H9 (cell line): ENCODE results near the gene RARS1. TPM values are rescaled to one million over a fixed set of nuclear protein-coding genes. Genes with fewer than 3 reads are reported as not detected.

Source experiments
- DNase-seq: peaks from one replicate; pipeline ENCODE4 v3.0.0-alpha.2; 2017
- H2AFZ ChIP-seq: one replicate; pipeline ENCODE4 v1.6.1; 2013; ENCODE audit warnings: mild to moderate bottlenecking, low read length, control low read depth, moderate library complexity
- H2AK5ac ChIP-seq: 2 replicates; pipeline ENCODE4 v1.6.1; 2013; ENCODE audit warnings: low read length, control low read depth, mixed read lengths; ENCODE audit not compliant: insufficient read length
- H2BK120ac ChIP-seq: one replicate; pipeline ENCODE4 v1.6.1; 2013; ENCODE audit warnings: low read depth, mild to moderate bottlenecking, low read length, control low read depth, inconsistent platforms; ENCODE audit not compliant: poor library complexity, severe bottlenecking
- H2BK12ac ChIP-seq: 2 replicates; pipeline ENCODE4 v1.6.1; 2013; ENCODE audit warnings: low read length, control low read depth, mixed read lengths, low read depth; ENCODE audit not compliant: insufficient read length
- H2BK15ac ChIP-seq: 2 replicates; pipeline ENCODE4 v1.6.1; 2013; ENCODE audit warnings: low read depth, low read length, control low read depth
- H2BK20ac ChIP-seq: one replicate; pipeline ENCODE4 v1.6.1; 2013; ENCODE audit warnings: low read depth, mild to moderate bottlenecking, low read length, control low read depth, inconsistent platforms; ENCODE audit not compliant: poor library complexity, severe bottlenecking
- H2BK5ac ChIP-seq: 2 replicates; pipeline ENCODE4 v1.6.1; 2013; ENCODE audit warnings: low read length, control low read depth, mixed read lengths; ENCODE audit not compliant: insufficient read length
- H3K14ac ChIP-seq: 2 replicates; pipeline ENCODE4 v1.6.1; 2013; ENCODE audit warnings: low read length, control low read depth; ENCODE audit not compliant: insufficient read depth
- H3K18ac ChIP-seq: 2 replicates; pipeline ENCODE4 v1.6.1; 2013; ENCODE audit warnings: low read depth, mild to moderate bottlenecking, mixed read lengths, low read length, control low read depth; ENCODE audit not compliant: insufficient read length
- H3K23ac ChIP-seq: 2 replicates; pipeline ENCODE4 v1.6.1; 2013; ENCODE audit warnings: low read length, control low read depth, mixed read lengths, low read depth; ENCODE audit not compliant: insufficient read length
- H3K23me2 ChIP-seq: 2 replicates; pipeline ENCODE4 v1.6.1; 2013; ENCODE audit warnings: low read depth, mild to moderate bottlenecking, mixed read lengths, low read length, control low read depth; ENCODE audit not compliant: insufficient read length, poor library complexity, severe bottlenecking
- H3K27ac ChIP-seq: 2 replicates; pipeline ENCODE4 v1.5.1; 2013; ENCODE audit warnings: low read length, control low read depth, mixed read lengths, low read depth; ENCODE audit not compliant: insufficient read length
- H3K27me3 ChIP-seq: 2 replicates; pipeline ENCODE4 v1.6.1; 2013; ENCODE audit warnings: low read length, control low read depth, inconsistent platforms; ENCODE audit not compliant: insufficient read depth
- H3K4ac ChIP-seq: 2 replicates; pipeline ENCODE4 v1.6.1; 2013; ENCODE audit warnings: low read depth, mild to moderate bottlenecking, control low read depth, inconsistent platforms, low read length, moderate library complexity
- H3K4me1 ChIP-seq: 2 replicates; pipeline ENCODE4 v1.6.1; 2013; ENCODE audit warnings: low read length, control low read depth, inconsistent platforms; ENCODE audit not compliant: insufficient read depth
- H3K4me2 ChIP-seq: 2 replicates; pipeline ENCODE4 v1.6.1; 2013; ENCODE audit warnings: low read length, control low read depth, mixed read lengths; ENCODE audit not compliant: insufficient read length, insufficient read depth
- H3K56ac ChIP-seq: 2 replicates; pipeline ENCODE4 v1.6.1; 2013; ENCODE audit warnings: low read depth, mild to moderate bottlenecking, mixed read lengths, low read length, control low read depth; ENCODE audit not compliant: insufficient read length
- H3K79me1 ChIP-seq: 2 replicates; pipeline ENCODE4 v1.6.1; 2013; ENCODE audit warnings: low read depth, mild to moderate bottlenecking, moderate library complexity, low read length, control low read depth, inconsistent platforms; ENCODE audit not compliant: insufficient read depth, poor library complexity, severe bottlenecking
- H3K79me2 ChIP-seq: 2 replicates; pipeline ENCODE4 v1.6.1; 2013; ENCODE audit warnings: low read length, control low read depth, inconsistent platforms; ENCODE audit not compliant: insufficient read depth
- H3K9ac ChIP-seq: 2 replicates; pipeline ENCODE4 v1.6.1; 2013; ENCODE audit warnings: low read length, control low read depth, mixed read lengths; ENCODE audit not compliant: insufficient read length; ENCODE audit errors: extremely low read depth
- H3K9me3 ChIP-seq: one replicate; pipeline ENCODE4 v1.6.1; 2013; ENCODE audit warnings: low read depth, low read length, inconsistent platforms; ENCODE audit not compliant: control insufficient read depth
- H3T11ph ChIP-seq: one replicate; pipeline ENCODE4 v1.6.1; 2013; ENCODE audit warnings: mild to moderate bottlenecking, low read length, control low read depth, inconsistent platforms
- H4K20me1 ChIP-seq: one replicate; pipeline ENCODE4 v1.6.1; 2013; ENCODE audit not compliant: control insufficient read depth, insufficient read length, insufficient read depth
- H4K5ac ChIP-seq: 2 replicates; pipeline ENCODE4 v1.6.1; 2013; ENCODE audit warnings: low read depth, mild to moderate bottlenecking, mixed read lengths, low read length, control low read depth; ENCODE audit not compliant: insufficient read length
- H4K8ac ChIP-seq: replicated peaks from 2 replicates; pipeline ENCODE4 v1.6.1; 2013; ENCODE audit warnings: low read length, control low read depth, mixed read lengths, low read depth; ENCODE audit not compliant: insufficient read length
- H4K91ac ChIP-seq: 2 replicates; pipeline ENCODE4 v1.6.1; 2013; ENCODE audit warnings: low read depth, mild to moderate bottlenecking, moderate library complexity, mixed read lengths, low read length, control low read depth; ENCODE audit not compliant: insufficient read length
- H3K27ac Mint-ChIP-seq, 3 experiments: 2 replicates in 2 of 3; 3 replicates in 1 of 3; pipeline ENCODE4 v1.8.0; 2020 to 2021; ENCODE audit warnings: mixed read lengths in 3 of 3, mild to moderate bottlenecking in 1 of 3, moderate library complexity in 1 of 3
- H3K27me3 Mint-ChIP-seq: 2 replicates; pipeline ENCODE4 v1.8.0; 2021; ENCODE audit warnings: low read depth, mild to moderate bottlenecking, moderate library complexity, mixed read lengths
- H3K36me3 Mint-ChIP-seq, 3 experiments: 2 replicates in 2 of 3; 3 replicates in 1 of 3; pipeline ENCODE4 v1.8.0; 2020 to 2021; ENCODE audit warnings: low read depth in 3 of 3, mixed read lengths in 3 of 3; ENCODE audit not compliant: insufficient read depth in 1 of 3
- H3K4me1 Mint-ChIP-seq, 2 experiments: 2 replicates each; pipeline ENCODE4 v1.8.0; 2020; ENCODE audit warnings: mixed read lengths in 2 of 2
- H3K4me3 Mint-ChIP-seq, 2 experiments: 2 replicates in 1 of 2; 3 replicates in 1 of 2; pipeline ENCODE4 v1.8.0; 2020 to 2021; ENCODE audit warnings: mild to moderate bottlenecking in 2 of 2, mixed read lengths in 2 of 2, moderate library complexity in 1 of 2
- H3K9me3 Mint-ChIP-seq, 2 experiments: 2 replicates in 1 of 2; 3 replicates in 1 of 2; pipeline ENCODE4 v1.8.0; 2020; ENCODE audit warnings: mild to moderate bottlenecking in 2 of 2, mixed read lengths in 2 of 2, moderate library complexity in 1 of 2
- CTCF ChIP-seq: fragments of 200-600 bp; sonication (generic); conservative IDR thresholded peaks from 3 replicates; pipeline ENCODE4 v1.8.0; 2021; ENCODE audit warnings: antibody characterized with exemption, mild to moderate bottlenecking
- WGBS: extraction: QIAGEN DNeasy Blood & Tissue Kit; methylation state at CpG from one replicate; pipeline ENCODE4 v1.1.7; 2013; ENCODE audit warnings: missing lambda C conversion rate, low lambda C conversion rate, mixed read lengths; ENCODE audit not compliant: insufficient read length; ENCODE audit errors: extremely low coverage; 5-methylcytosine and 5-hydroxymethylcytosine counted together
- total RNA-seq: library from RNA; stranded (reverse); gene quantifications from 2 replicates; pipeline ENCODE4 v1.2.1, GENCODE V29; 2021

RARS1 gene
- total RNA-seq, 1 experiment from 2014 or later, result 108 TPM

- Histone ChIP-seq H4K5ac (no peak overlapping the region), H3K4ac (no peak overlapping the region), H2BK12ac (no peak overlapping the region), H3K23ac (no peak overlapping the region), H3K23me2 (no peaks in the 10 kb centered on the region), H2BK5ac (no peak overlapping the region), H3K79me2 (no peaks in the 10 kb centered on the region), H3K4me1 (no peaks in the 10 kb centered on the region), H4K91ac (no peak overlapping the region), H3K27me3 (no peaks in the 10 kb centered on the region), H2BK20ac (no peak overlapping the region), H3K9ac (no peak overlapping the region), H3K18ac (no peak overlapping the region), H3K27ac (no peak overlapping the region), H2BK15ac (no peak overlapping the region), H4K8ac (no peak overlapping the region), H3T11ph (no peak overlapping the region), H2BK120ac (no peak overlapping the region), H3K4me2 (no peak overlapping the region), H3K14ac (no peak overlapping the region), H3K56ac (no peak overlapping the region), H2AFZ (no peak overlapping the region), H2AK5ac (no peak overlapping the region), H3K9me3 (no peaks in the 10 kb centered on the region), H4K20me1 (no peaks in the 10 kb centered on the region), H3K79me1 (no peaks in the 10 kb centered on the region)
- WGBS, result no CpG with 5 or more reads among the region's 5 CpGs
- no peaks in the 10 kb centered on the region for H3K9me3 Mint-ChIP-seq
- H3K4me3 Mint-ChIP-seq, result no peak overlapping the region
- TF ChIP-seq CTCF, result no peak
- H3K27ac Mint-ChIP-seq, result no peak overlapping the region
- H3K27me3 Mint-ChIP-seq, result no peaks in the 10 kb centered on the region
- DNase-seq, result no peak
- H3K36me3 Mint-ChIP-seq, result peaks cover 52 to 90% (median 81%) of the 10 kb centered on the region in 3 experiments; a peak in 6 of 7 replicates
- no peaks in the 10 kb centered on the region for H3K4me1 Mint-ChIP-seq
Observed at GRCh38 chr5:168494057-168494555, 7.8 kb downstream of the RARS1 start.
